ENCODE measurements around the gene ALS2CL.

ALS2CL gene

GRCh38 chr3:46682974-46683373 is 10.5 kb downstream of the ALS2CL start:
- FAIRE-seq: no peak
- DNase-seq (ENCODE audit: extremely low spot score, insufficient read length, low read depth): no peak

- DNase-seq (ENCODE audit: extremely low spot score, insufficient read length, low read depth) (no peak), FAIRE-seq (no peak)
These were observed 11.5 kb downstream of the ALS2CL start for GRCh38 chr3:46681856-46682540.

- FAIRE-seq (no peak), DNase-seq (ENCODE audit: extremely low spot score, insufficient read length, low read depth) (no peak)
These were observed 12.1 kb downstream of the ALS2CL start for GRCh38 chr3:46681387-46681786.

GRCh38 chr3:46680298-46680826 is 13.1 kb downstream of the ALS2CL start:
- no peak for DNase-seq (ENCODE audit: extremely low spot score, insufficient read length, low read depth)
- FAIRE-seq: no peak

GRCh38 chr3:46679681-46680080 is 13.8 kb downstream of the ALS2CL start:
- no peak for FAIRE-seq
- no peak for DNase-seq (ENCODE audit: extremely low spot score, insufficient read length, low read depth)

- no peak for FAIRE-seq
- DNase-seq (ENCODE audit: extremely low spot score, insufficient read length, low read depth): no peak
These were observed 15.2 kb downstream of the ALS2CL start for GRCh38 chr3:46678280-46678679.

- no peak for FAIRE-seq
These were observed 16.1 kb downstream of the ALS2CL start for GRCh38 chr3:46677411-46677726.

GRCh38 chr3:46676601-46677410 is 16.7 kb downstream of the ALS2CL start:
- DNase-seq (ENCODE audit: extremely low spot score, insufficient read length, low read depth) (no peak), FAIRE-seq (no peak)

More at GRCh38 chr3:46677411-46677726, 16.1 kb downstream of the ALS2CL start:
- no peak for DNase-seq (ENCODE audit: extremely low spot score, insufficient read length, low read depth)

- DNase-seq (ENCODE audit: extremely low spot score, insufficient read length, low read depth) (no peak), FAIRE-seq (no peak)
These were observed 17.5 kb downstream of the ALS2CL start for GRCh38 chr3:46675843-46676567.

GRCh38 chr3:46675426-46675825 is 18.1 kb downstream of the ALS2CL start:
- DNase-seq (ENCODE audit: extremely low spot score, insufficient read length, low read depth) (no peak), FAIRE-seq (no peak)

GRCh38 chr3:46674031-46674845 is 19.2 kb downstream of the ALS2CL start:
- FAIRE-seq (no peak), DNase-seq (ENCODE audit: extremely low spot score, insufficient read length, low read depth) (no peak)

GRCh38 chr3:46673151-46674030 is 20.1 kb downstream of the ALS2CL start:
- FAIRE-seq (no peak), DNase-seq (ENCODE audit: extremely low spot score, insufficient read length, low read depth) (no peak)

- FAIRE-seq (no peak), DNase-seq (ENCODE audit: extremely low spot score, insufficient read length, low read depth) (no peak)
These were observed 21.2 kb downstream of the ALS2CL start for GRCh38 chr3:46672349-46672695.

- FAIRE-seq (no peak), DNase-seq (ENCODE audit: extremely low spot score, insufficient read length, low read depth) (no peak)
These were observed 21.7 kb downstream of the ALS2CL start for GRCh38 chr3:46671541-46672348.

GRCh38 chr3:46670891-46671427 is 22.5 kb downstream of the ALS2CL start:
- FAIRE-seq (no peak), DNase-seq (ENCODE audit: extremely low spot score, insufficient read length, low read depth) (no peak)

- FAIRE-seq (no peak), DNase-seq (ENCODE audit: extremely low spot score, insufficient read length, low read depth) (no peak)
These were observed 23.2 kb downstream of the ALS2CL start for GRCh38 chr3:46670000-46670890.

Measured in GM18507 (cell line).